B cell (primary cell): Measurements from ENCODE around the gene SLC16A2. TPM values are rescaled to one million over a fixed set of nuclear protein-coding genes. Genes with fewer than 3 reads are reported as not detected.

Source experiments
- ATAC-seq: fragments of 200-7000 bp; cut with Tn5 transposase; one replicate; pipeline ENCODE4 v1.10.0; 2021; ENCODE audit warnings: low read depth, mild to moderate bottlenecking, moderate number of reproducible peaks, moderate library complexity
- CTCF ChIA-PET: fragments of 350-600 bp; sonication (Branson Sonifier 250); formaldehyde crosslinking; loops from one replicate; lab custom pipeline; 2021; ENCODE audit warnings: antibody characterized with exemption, inconsistent platforms; lab: Charles Lee
- POLR2A ChIA-PET: fragments of 350-600 bp; sonication (Branson Sonifier 250); formaldehyde crosslinking; loops from one replicate; lab custom pipeline; 2021; ENCODE audit warnings: antibody characterized with exemption; lab: Charles Lee
- DNase-seq: peaks from one replicate; pipeline ENCODE4 v3.0.0; 2013
- H2AFZ ChIP-seq: 2 replicates; pipeline ENCODE4 v1.6.1; 2012; ENCODE audit warnings: mild to moderate bottlenecking, low read depth, low read length; ENCODE audit not compliant: insufficient read depth, poor library complexity, severe bottlenecking
- H3K27ac ChIP-seq, 2 donors: 1 replicate in 1 of 2; 2 replicates in 1 of 2; pipeline ENCODE4 v1.5.1; 2012 to 2013; ENCODE audit warnings: low read length in 2 of 2, mild to moderate bottlenecking in 2 of 2, moderate library complexity in 1 of 2
- H3K27me3 ChIP-seq, 4 experiments: fragments of 200-600 bp in 1 of 4; sonication (generic) in 1 of 4; replicated peaks in 1 of 4; 1 replicate in 2 of 4; 2 replicates in 2 of 4; pipeline versions ENCODE4 v1.6.1 to v1.7.0; 2013 to 2016; ENCODE audit warnings: low read length in 3 of 4, mild to moderate bottlenecking in 2 of 4, mixed read lengths in 1 of 4, moderate library complexity in 1 of 4; ENCODE audit not compliant: insufficient read depth in 4 of 4, control insufficient read depth in 3 of 4; ENCODE audit errors: control extremely low read depth in 1 of 4
- H3K36me3 ChIP-seq, 2 experiments: replicated peaks in 1 of 2; 1 replicate in 1 of 2; 2 replicates in 1 of 2; pipeline versions ENCODE4 v1.6.1 to v1.7.1; 2013; ENCODE audit warnings: low read length in 1 of 2; ENCODE audit not compliant: insufficient read depth in 2 of 2, control insufficient read depth in 1 of 2; ENCODE audit errors: control extremely low read depth in 1 of 2, extremely low read depth in 1 of 2
- H3K4me1 ChIP-seq, 2 donors: fragments of 200-600 bp in 1 of 2; sonication (generic) in 1 of 2; 1 replicate in 1 of 2; 2 replicates in 1 of 2; pipeline versions ENCODE4 v1.5.1 to v1.6.1; 2013 to 2017; ENCODE audit warnings: low read length in 2 of 2; ENCODE audit not compliant: control insufficient read depth in 2 of 2, insufficient read depth in 2 of 2
- H3K4me2 ChIP-seq: replicated peaks from 2 replicates; pipeline ENCODE3; 2012; ENCODE audit warnings: mild to moderate bottlenecking, low read depth, low read length; ENCODE audit not compliant: poor library complexity, severe bottlenecking
- H3K4me3 ChIP-seq, 5 experiments: fragments of 200-600 bp in 1 of 5; sonication (generic) in 1 of 5; 1 replicate in 3 of 5; 2 replicates in 2 of 5; pipeline versions ENCODE4 v1.5.1 to v1.7.0; 2011 to 2016; ENCODE audit warnings: low read length in 4 of 5, mild to moderate bottlenecking in 4 of 5, low read depth in 2 of 5, control low read depth in 1 of 5, moderate library complexity in 1 of 5; ENCODE audit not compliant: insufficient read depth in 1 of 5; ENCODE audit errors: control extremely low read depth in 1 of 5, extremely low read depth in 1 of 5
- H3K79me2 ChIP-seq: fragments of 200-600 bp; sonication (generic); one replicate; pipeline ENCODE4 v1.6.0; 2016; ENCODE audit warnings: low read length; ENCODE audit not compliant: control insufficient read depth, insufficient read depth
- H3K9ac ChIP-seq: fragments of 200-600 bp; sonication (generic); 2 replicates; pipeline ENCODE4 v1.6.1; 2017; ENCODE audit warnings: mild to moderate bottlenecking, low read length, moderate library complexity
- H3K9me3 ChIP-seq, 3 donors: one replicate each; pipeline versions ENCODE4 v1.6.1 to v1.7.1; 2013; ENCODE audit warnings: low read length in 2 of 3; ENCODE audit not compliant: control insufficient read depth in 2 of 3, insufficient read depth in 1 of 3; ENCODE audit errors: control extremely low read depth in 1 of 3
- H4K20me1 ChIP-seq: 2 replicates; pipeline ENCODE4 v1.6.0; 2012; ENCODE audit warnings: mild to moderate bottlenecking, low read length; ENCODE audit not compliant: insufficient read depth, control insufficient read depth, poor library complexity, severe bottlenecking
- H3K27ac Mint-ChIP-seq: one replicate; pipeline ENCODE4 v1.8.0; 2021; ENCODE audit warnings: mixed read lengths
- H3K27me3 Mint-ChIP-seq: one replicate; pipeline ENCODE4 v1.8.0; 2021; ENCODE audit warnings: mixed read lengths
- H3K4me1 Mint-ChIP-seq: one replicate; pipeline ENCODE4 v1.8.0; 2021; ENCODE audit warnings: mixed read lengths
- H3K4me3 Mint-ChIP-seq: one replicate; pipeline ENCODE4 v1.8.0; 2021; ENCODE audit warnings: mixed read lengths
- H3K9me3 Mint-ChIP-seq: one replicate; pipeline ENCODE4 v1.8.0; 2022; ENCODE audit warnings: mixed read lengths; ENCODE audit not compliant: insufficient read depth
- CTCF ChIP-seq: fragments of 200-600 bp; IDR thresholded peaks from one replicate; pipeline ENCODE4 v1.8.0; 2022; ENCODE audit warnings: antibody characterized with exemption, mild to moderate bottlenecking
- EZH2 ChIP-seq: IDR thresholded peaks from 2 replicates; pipeline ENCODE4 v1.6.1; 2012; ENCODE audit warnings: borderline replicate concordance, low read depth, mild to moderate bottlenecking, moderate library complexity, low read length; ENCODE audit not compliant: insufficient read depth, poor library complexity, severe bottlenecking
- WGBS: methylation state at CpG from one replicate; pipeline ENCODE4 v1.1.5; 2013; ENCODE audit warnings: missing lambda C conversion rate; ENCODE audit not compliant: insufficient coverage; 5-methylcytosine and 5-hydroxymethylcytosine counted together
- intact Hi-C: fragments of 100-400 bp; cut with micrococcal nuclease; formaldehyde crosslinking; loops from one replicate; pipeline ENCODE4 v1.10.0; 2022
- polyA plus RNA-seq: library from polyadenylated mRNA; depleted of rRNA; stranded (reverse); fragments of >200 nt; gene quantifications from 2 replicates; pipeline ENCODE4 v1.2.3, GENCODE V29; 2012
- total RNA-seq, 2 donors: library from RNA; stranded (reverse); fragments of 120-200 nt in 1 of 2; gene quantifications; 1 replicate in 1 of 2; 2 replicates in 1 of 2; pipeline versions ENCODE4 v1.2.3 to v1.2.4, GENCODE V29; 2013 to 2022

SLC16A2 gene
- total and polyA plus RNA-seq, 2 donors (not counting 1 experiment from before 2014, with no cell fraction given) = not detected

- H3K9ac ChIP-seq = no peak overlapping the region
- H3K27me3 ChIP-seq = peaks cover 0 to 2% (median 0%) of the 10 kb centered on the region in 4 experiments
- WGBS = 100% methylated on average over 1 of the region's 1 CpG
- ATAC-seq (no peak), DNase-seq (no peak)
- Mint-ChIP-seq H3K4me3 (no peak overlapping the region), H3K27ac (peak overlapping the region; percentile 6), H3K27me3 (peaks cover 3% of the 10 kb centered on the region), H3K9me3 (no peaks in the 10 kb centered on the region), H3K4me1 (peaks cover 2% of the 10 kb centered on the region)
- H3K9me3 ChIP-seq = no peaks in the 10 kb centered on the region
- peaks cover 0 to 4% of the 10 kb centered on the region in 2 donors for H3K4me1 ChIP-seq
- intact Hi-C loops = no loop called here
- H3K4me3 ChIP-seq = no peak overlapping the region
- H3K27ac ChIP-seq = no peak overlapping the region
- H3K79me2 ChIP-seq = no peaks in the 10 kb centered on the region
- no peaks in the 10 kb centered on the region for H4K20me1 ChIP-seq
- TF ChIP-seq EZH2 = no peak
- no peak for TF ChIP-seq CTCF
- CTCF ChIA-PET = interaction anchor here (1.3 to 1.7 kb wide), 3 partner anchors 9 to 54 kb away, joined by 3 to 6 read pairs (median 3); no protein-coding TSS in a partner anchor
- no peak overlapping the region for H2AFZ ChIP-seq
- POLR2A ChIA-PET = no interaction called here
- H3K4me2 ChIP-seq = no peak overlapping the region
- H3K36me3 ChIP-seq = no peaks in the 10 kb centered on the region
Measured at GRCh38 chrX:74546984-74547383, 125.7 kb downstream of the SLC16A2 start.

- Histone ChIP-seq H3K27ac (no peak overlapping the region), H3K4me3 (peak overlapping the region in 2 of 5 experiments; percentile 11 to 18), H4K20me1 (no peaks in the 10 kb centered on the region), H3K27me3 (no peaks in the 10 kb centered on the region), H3K4me2 (peak overlapping the region; percentile 55), H3K9ac (peak overlapping the region; percentile 33), H3K79me2 (no peaks in the 10 kb centered on the region), H3K36me3 (no peaks in the 10 kb centered on the region), H2AFZ (peak overlapping the region; percentile 70), H3K4me1 (peaks cover 0 to 4% of the 10 kb centered on the region in 2 donors), H3K9me3 (no peaks in the 10 kb centered on the region)
- H3K4me1 Mint-ChIP-seq = peaks cover 2% of the 10 kb centered on the region
- intact Hi-C loops = loop anchor here (1.0 to 10.0 kb wide), 5 partner anchors 14 to 536 kb away; no protein-coding TSS in a partner anchor
- ChIA-PET POLR2A (no interaction called here), CTCF (interaction anchor here (1.7 kb wide), 1 partner anchor 17 kb away, joined by 6 read pairs; no protein-coding TSS in a partner anchor)
- H3K27ac Mint-ChIP-seq = peak overlapping the region; percentile 71
- TF ChIP-seq EZH2 (no peak), CTCF (peak; percentile 94)
- no peaks in the 10 kb centered on the region for H3K9me3 Mint-ChIP-seq
- ATAC-seq = peak; percentile 98
- WGBS = 11% methylated on average over 21 of the region's 24 CpGs
- peak; percentile 85 for DNase-seq
- H3K27me3 Mint-ChIP-seq = no peaks in the 10 kb centered on the region
- H3K4me3 Mint-ChIP-seq = peak overlapping the region; percentile 74
Measured at GRCh38 chrX:74550295-74550802, 129.1 kb downstream of the SLC16A2 start.
